Smooth muscle cell (in vitro differentiated cells): ENCODE measurements around the gene ANKEF1. TPM values are rescaled to one million over a fixed set of nuclear protein-coding genes. Genes with fewer than 3 reads are reported as not detected.

ENCODE experiments used
- DNase-seq: peaks from one replicate; lab custom pipeline; 2025; ENCODE audit not compliant: unreplicated experiment; lab: John Stamatoyannopoulos, UW
- H2AFZ ChIP-seq: fragments of 200-600 bp; sonication (generic); 2 replicates; pipeline ENCODE4 v1.6.0; 2016; ENCODE audit warnings: antibody characterized with exemption, low read depth, mild to moderate bottlenecking
- H3F3A ChIP-seq: fragments of 200-600 bp; sonication (generic); 2 replicates; pipeline ENCODE4 v1.6.0; 2017; ENCODE audit warnings: antibody characterized with exemption, low read depth
- H3K27ac ChIP-seq: fragments of 200-600 bp; sonication (generic); 2 replicates; pipeline ENCODE4 v1.5.1; 2016; ENCODE audit warnings: low read depth, mild to moderate bottlenecking
- H3K27me3 ChIP-seq: fragments of 200-600 bp; sonication (generic); 2 replicates; pipeline ENCODE4 v1.6.1; 2016; ENCODE audit warnings: low read depth, mild to moderate bottlenecking
- H3K36me3 ChIP-seq: fragments of 200-600 bp; sonication (generic); 2 replicates; pipeline ENCODE4 v1.5.1; 2016; ENCODE audit warnings: low read depth
- H3K4me1 ChIP-seq: fragments of 200-600 bp; sonication (generic); 2 replicates; pipeline ENCODE4 v1.5.1; 2016; ENCODE audit warnings: low read depth
- H3K4me2 ChIP-seq: fragments of 200-600 bp; sonication (generic); 2 replicates; pipeline ENCODE4 v1.6.0; 2016; ENCODE audit warnings: mild to moderate bottlenecking
- H3K4me3 ChIP-seq: fragments of 200-600 bp; sonication (generic); 2 replicates; pipeline ENCODE4 v1.5.1; 2016; ENCODE audit warnings: mild to moderate bottlenecking
- H3K79me2 ChIP-seq: fragments of 200-600 bp; sonication (generic); 2 replicates; pipeline ENCODE4 v1.6.0; 2016; ENCODE audit warnings: low read depth, mild to moderate bottlenecking
- H3K9ac ChIP-seq: fragments of 200-600 bp; sonication (generic); 2 replicates; pipeline ENCODE4 v1.6.0; 2016; ENCODE audit warnings: low read depth
- H3K9me3 ChIP-seq: fragments of 200-600 bp; sonication (generic); replicated peaks from 2 replicates; pipeline ENCODE4 v1.5.1; 2016; ENCODE audit warnings: low read depth
- H4K20me1 ChIP-seq: fragments of 200-600 bp; sonication (generic); 2 replicates; pipeline ENCODE4 v1.6.0; 2016; ENCODE audit warnings: low read depth
- polyA plus RNA-seq: library from polyadenylated mRNA; unstranded; fragments of >200 nt; fragmentation: Nextera tagmentation; extraction: Ambion mirVana; gene quantifications from 2 replicates; pipeline ENCODE4 v1.2.1, GENCODE V29; 2016
- small RNA-seq: library from RNA; depleted of rRNA; stranded (forward); fragments of <200 nt; gene quantifications from one replicate; pipeline ENCODE3, GENCODE V24; 2014
- total RNA-seq: library from RNA; depleted of rRNA; stranded (reverse); fragments of >200 nt; gene quantifications from 2 replicates; pipeline ENCODE4 v1.2.3, GENCODE V29; 2014
- TF ChIP-seq, protein P1 (sequence below): fragments of 200-600 bp; sonication (generic); IDR thresholded peaks from 2 replicates; pipeline ENCODE4 v1.5.1; 2017; ENCODE audit warnings: borderline replicate concordance, mild to moderate bottlenecking, antibody characterized with exemption; ENCODE audit not compliant: insufficient read depth, poor library complexity, severe bottlenecking

Gene ANKEF1
- total and polyA plus RNA-seq, 2 experiments from 2014 or later, result 0.09 to 1.8 TPM

DNA sequence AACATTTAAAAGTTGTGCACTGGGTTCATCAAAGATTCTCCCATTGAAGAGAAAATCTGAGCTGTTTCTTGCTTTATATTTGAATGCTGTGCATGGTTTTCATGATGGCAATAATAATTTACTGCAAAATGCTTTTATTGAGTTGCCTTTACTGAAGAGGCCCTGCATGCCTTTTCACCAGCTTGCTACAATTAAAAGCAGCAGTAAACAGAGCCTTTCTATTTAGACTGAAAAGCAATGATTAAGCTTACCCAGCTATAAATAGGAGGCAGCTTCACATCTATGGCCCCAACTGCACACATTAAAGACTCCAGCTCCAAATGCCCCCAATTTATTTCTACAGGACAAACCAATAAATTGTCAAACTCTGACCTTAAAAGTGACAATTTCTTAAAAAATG, 70.3 kb downstream of the ANKEF1 start:
- Histone ChIP-seq H3K9ac (no peak overlapping the region), H3K9me3 (no peaks in the 10 kb centered on the region), H3K79me2 (no peaks in the 10 kb centered on the region), H2AFZ (no peak overlapping the region), H3K27me3 (no peaks in the 10 kb centered on the region), H3K4me2 (peak overlapping the region; percentile 25), H3K36me3 (no peaks in the 10 kb centered on the region), H3F3A (no peaks in the 10 kb centered on the region), H3K27ac (peak overlapping the region; percentile 17), H3K4me1 (peaks cover 13% of the 10 kb centered on the region), H4K20me1 (no peaks in the 10 kb centered on the region), H3K4me3 (no peak overlapping the region)
- TF ChIP-seq, protein P1, sequence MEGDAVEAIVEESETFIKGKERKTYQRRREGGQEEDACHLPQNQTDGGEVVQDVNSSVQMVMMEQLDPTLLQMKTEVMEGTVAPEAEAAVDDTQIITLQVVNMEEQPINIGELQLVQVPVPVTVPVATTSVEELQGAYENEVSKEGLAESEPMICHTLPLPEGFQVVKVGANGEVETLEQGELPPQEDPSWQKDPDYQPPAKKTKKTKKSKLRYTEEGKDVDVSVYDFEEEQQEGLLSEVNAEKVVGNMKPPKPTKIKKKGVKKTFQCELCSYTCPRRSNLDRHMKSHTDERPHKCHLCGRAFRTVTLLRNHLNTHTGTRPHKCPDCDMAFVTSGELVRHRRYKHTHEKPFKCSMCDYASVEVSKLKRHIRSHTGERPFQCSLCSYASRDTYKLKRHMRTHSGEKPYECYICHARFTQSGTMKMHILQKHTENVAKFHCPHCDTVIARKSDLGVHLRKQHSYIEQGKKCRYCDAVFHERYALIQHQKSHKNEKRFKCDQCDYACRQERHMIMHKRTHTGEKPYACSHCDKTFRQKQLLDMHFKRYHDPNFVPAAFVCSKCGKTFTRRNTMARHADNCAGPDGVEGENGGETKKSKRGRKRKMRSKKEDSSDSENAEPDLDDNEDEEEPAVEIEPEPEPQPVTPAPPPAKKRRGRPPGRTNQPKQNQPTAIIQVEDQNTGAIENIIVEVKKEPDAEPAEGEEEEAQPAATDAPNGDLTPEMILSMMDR, result no peak
- DNase-seq, result no peak

Small RNAs within 50 kb of the gene (small RNA-seq; reads per million reads assigned to genes)
- gene RF00017, result not detected

Other genes with a start within 250 kb of the ANKEF1 start
- 0.13 and 0.18 TPM in 2 replicates for gene PAK5, start 195.9 kb upstream of the ANKEF1 start, total RNA-seq
- gene PAK5, start 195.9 kb upstream of the ANKEF1 start, polyA plus RNA-seq, result 0.35 TPM in 1 of 2 replicates, not detected in the other
- gene SNAP25, start 183.8 kb downstream of the ANKEF1 start, total RNA-seq, result 4.9 and 7.9 TPM in 2 replicates
- 5.2 and 5.4 TPM in 2 replicates for gene SNAP25, start 183.8 kb downstream of the ANKEF1 start, polyA plus RNA-seq